Endodermal cell (in vitro differentiated cells): ENCODE data around the gene NADK. TPM values are rescaled to one million over a fixed set of nuclear protein-coding genes. Genes with fewer than 3 reads are reported as not detected.

Source experiments
- DNase-seq: peaks from one replicate; pipeline ENCODE4 v3.0.0-alpha.2; 2017
- H3K27ac ChIP-seq: 2 replicates; pipeline ENCODE4 v1.5.1; 2013; ENCODE audit warnings: mild to moderate bottlenecking, low read depth, low read length, moderate library complexity
- H3K27me3 ChIP-seq: 2 replicates; pipeline ENCODE4 v1.6.1; 2013; ENCODE audit warnings: mild to moderate bottlenecking, low read length, moderate library complexity; ENCODE audit not compliant: insufficient read depth, control insufficient read depth, poor library complexity, severe bottlenecking
- H3K36me3 ChIP-seq: 2 replicates; pipeline ENCODE4 v1.7.0; 2013; ENCODE audit warnings: mild to moderate bottlenecking, low read length, moderate library complexity; ENCODE audit not compliant: control insufficient read depth, insufficient read depth
- H3K4me1 ChIP-seq: one replicate; pipeline ENCODE4 v1.7.0; 2013; ENCODE audit warnings: low read length; ENCODE audit not compliant: control insufficient read depth, insufficient read depth
- H3K4me3 ChIP-seq: 2 replicates; pipeline ENCODE4 v1.5.1; 2013; ENCODE audit warnings: mild to moderate bottlenecking, low read length, moderate library complexity
- H3K9ac ChIP-seq: 2 replicates; pipeline ENCODE4 v1.6.1; 2013; ENCODE audit warnings: mild to moderate bottlenecking, low read length, moderate library complexity; ENCODE audit not compliant: poor library complexity, severe bottlenecking; ENCODE audit errors: extremely low read depth
- H3K9me3 ChIP-seq: 2 replicates; pipeline ENCODE4 v1.6.1; 2013; ENCODE audit warnings: mild to moderate bottlenecking, low read length, moderate library complexity; ENCODE audit not compliant: control insufficient read depth
- H3K27ac Mint-ChIP-seq: 2 replicates; pipeline ENCODE4 v1.8.0; 2020; ENCODE audit warnings: mixed read lengths
- H3K27me3 Mint-ChIP-seq: 2 replicates; pipeline ENCODE4 v1.8.0; 2021; ENCODE audit warnings: mild to moderate bottlenecking, mixed read lengths; ENCODE audit not compliant: insufficient read depth
- H3K36me3 Mint-ChIP-seq: 2 replicates; pipeline ENCODE4 v1.8.0; 2020; ENCODE audit warnings: low read depth, mixed read lengths
- H3K4me1 Mint-ChIP-seq: 2 replicates; pipeline ENCODE4 v1.8.0; 2020; ENCODE audit warnings: mixed read lengths
- H3K4me3 Mint-ChIP-seq: 2 replicates; pipeline ENCODE4 v1.8.0; 2020; ENCODE audit warnings: mild to moderate bottlenecking, moderate library complexity, mixed read lengths
- H3K9me3 Mint-ChIP-seq: 2 replicates; pipeline ENCODE4 v1.8.0; 2020; ENCODE audit warnings: mild to moderate bottlenecking, mixed read lengths
- WGBS, 2 experiments: methylation state at CpG; one replicate each; pipeline versions ENCODE4 v1.1.5 to v1.1.7; 2013; ENCODE audit warnings: missing lambda C conversion rate in 2 of 2, mixed read lengths in 1 of 2; ENCODE audit not compliant: insufficient coverage in 1 of 2, insufficient read length in 1 of 2; 5-methylcytosine and 5-hydroxymethylcytosine counted together
- total RNA-seq, 2 donors: library from RNA; stranded (reverse); fragmentation: NEBNext Ultra II Directional in 1 of 2; extraction: Animal tissue kit (Norgen Biotek cat#: 25700) in 1 of 2; gene quantifications; 2 replicates in 1 of 2; 3 replicates in 1 of 2; pipeline ENCODE4 v1.2.1, GENCODE V29; 2021
- TF ChIP-seq, protein P1 (sequence below): fragments of 200-600 bp; sonication (generic); conservative IDR thresholded peaks from 2 replicates; pipeline ENCODE4 v1.5.0; 2021; ENCODE audit warnings: antibody characterized with exemption, mild to moderate bottlenecking

The NADK gene
- total RNA-seq, 2 donors from 2014 or later = 75.2 to 81.6 TPM

DNA sequence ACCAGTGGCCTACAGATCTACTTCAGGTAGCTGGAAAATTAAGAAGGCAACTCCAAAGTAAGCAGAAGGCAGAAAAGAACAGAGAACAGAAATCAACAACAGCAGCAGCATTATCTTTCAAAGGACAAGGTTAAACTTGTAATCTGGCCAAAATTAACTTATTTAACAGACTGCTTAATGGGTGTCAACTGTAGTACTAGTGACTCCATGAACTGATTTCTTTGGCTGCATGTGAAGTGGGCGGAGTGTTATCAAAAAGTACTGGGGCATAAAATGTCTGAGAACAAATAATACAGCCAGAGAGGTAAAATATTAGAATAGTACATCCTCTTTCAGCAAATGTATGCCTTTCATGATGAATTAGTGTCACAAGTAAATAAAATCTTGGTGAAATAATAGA, 24.6 kb upstream of the NADK start:
- Histone ChIP-seq H3K9ac (no peak overlapping the region), H3K36me3 (peaks cover 80% of the 10 kb centered on the region), H3K9me3 (no peaks in the 10 kb centered on the region), H3K4me1 (no peaks in the 10 kb centered on the region), H3K27ac (no peak overlapping the region), H3K4me3 (no peak overlapping the region), H3K27me3 (no peaks in the 10 kb centered on the region)
- no peak overlapping the region for H3K4me3 Mint-ChIP-seq
- TF ChIP-seq, protein P1, sequence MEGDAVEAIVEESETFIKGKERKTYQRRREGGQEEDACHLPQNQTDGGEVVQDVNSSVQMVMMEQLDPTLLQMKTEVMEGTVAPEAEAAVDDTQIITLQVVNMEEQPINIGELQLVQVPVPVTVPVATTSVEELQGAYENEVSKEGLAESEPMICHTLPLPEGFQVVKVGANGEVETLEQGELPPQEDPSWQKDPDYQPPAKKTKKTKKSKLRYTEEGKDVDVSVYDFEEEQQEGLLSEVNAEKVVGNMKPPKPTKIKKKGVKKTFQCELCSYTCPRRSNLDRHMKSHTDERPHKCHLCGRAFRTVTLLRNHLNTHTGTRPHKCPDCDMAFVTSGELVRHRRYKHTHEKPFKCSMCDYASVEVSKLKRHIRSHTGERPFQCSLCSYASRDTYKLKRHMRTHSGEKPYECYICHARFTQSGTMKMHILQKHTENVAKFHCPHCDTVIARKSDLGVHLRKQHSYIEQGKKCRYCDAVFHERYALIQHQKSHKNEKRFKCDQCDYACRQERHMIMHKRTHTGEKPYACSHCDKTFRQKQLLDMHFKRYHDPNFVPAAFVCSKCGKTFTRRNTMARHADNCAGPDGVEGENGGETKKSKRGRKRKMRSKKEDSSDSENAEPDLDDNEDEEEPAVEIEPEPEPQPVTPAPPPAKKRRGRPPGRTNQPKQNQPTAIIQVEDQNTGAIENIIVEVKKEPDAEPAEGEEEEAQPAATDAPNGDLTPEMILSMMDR = no peak
- H3K9me3 Mint-ChIP-seq = no peaks in the 10 kb centered on the region
- H3K4me1 Mint-ChIP-seq = no peaks in the 10 kb centered on the region
- H3K27me3 Mint-ChIP-seq = no peaks in the 10 kb centered on the region
- WGBS, 2 experiments = 97% methylated on average over 1 of the region's 1 CpG; no CpG with 5 or more reads in 1 of the 2 experiments
- no peak for DNase-seq
- H3K36me3 Mint-ChIP-seq = peaks cover 67% of the 10 kb centered on the region
- H3K27ac Mint-ChIP-seq = peak overlapping the region; percentile 33

DNA sequence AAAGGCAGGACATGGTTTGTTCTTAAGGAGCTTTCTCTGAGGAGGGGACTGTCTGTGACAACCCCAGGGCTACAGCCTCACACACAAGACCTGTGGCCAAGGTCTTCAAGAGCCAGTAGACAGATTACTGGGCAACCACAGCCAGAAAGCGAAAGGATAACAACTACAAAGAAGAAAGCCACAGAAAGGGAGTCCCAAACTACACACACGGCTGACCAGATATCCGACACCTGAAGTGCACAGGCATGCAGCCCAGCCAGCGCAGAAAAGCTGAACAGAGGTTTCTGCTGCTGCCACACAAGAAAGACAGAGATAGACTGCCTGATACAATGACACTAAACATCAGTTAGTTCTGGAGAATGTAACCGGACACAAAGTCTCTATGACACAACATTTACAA, 21.4 kb upstream of the NADK start:
- Histone ChIP-seq H3K27me3 (no peaks in the 10 kb centered on the region), H3K9me3 (no peaks in the 10 kb centered on the region), H3K36me3 (peaks cover 94% of the 10 kb centered on the region), H3K9ac (no peak overlapping the region), H3K4me3 (no peak overlapping the region), H3K27ac (no peak overlapping the region), H3K4me1 (no peaks in the 10 kb centered on the region)
- Mint-ChIP-seq H3K27ac (peak overlapping the region; percentile 60), H3K36me3 (peaks cover 68% of the 10 kb centered on the region), H3K4me3 (no peak overlapping the region), H3K9me3 (no peaks in the 10 kb centered on the region), H3K4me1 (no peaks in the 10 kb centered on the region), H3K27me3 (no peaks in the 10 kb centered on the region)
- TF ChIP-seq, protein P1 = no peak
- 94 to 96% methylated on average over 5 of the region's 5 CpGs for WGBS, 2 experiments
- DNase-seq = no peak

DNA sequence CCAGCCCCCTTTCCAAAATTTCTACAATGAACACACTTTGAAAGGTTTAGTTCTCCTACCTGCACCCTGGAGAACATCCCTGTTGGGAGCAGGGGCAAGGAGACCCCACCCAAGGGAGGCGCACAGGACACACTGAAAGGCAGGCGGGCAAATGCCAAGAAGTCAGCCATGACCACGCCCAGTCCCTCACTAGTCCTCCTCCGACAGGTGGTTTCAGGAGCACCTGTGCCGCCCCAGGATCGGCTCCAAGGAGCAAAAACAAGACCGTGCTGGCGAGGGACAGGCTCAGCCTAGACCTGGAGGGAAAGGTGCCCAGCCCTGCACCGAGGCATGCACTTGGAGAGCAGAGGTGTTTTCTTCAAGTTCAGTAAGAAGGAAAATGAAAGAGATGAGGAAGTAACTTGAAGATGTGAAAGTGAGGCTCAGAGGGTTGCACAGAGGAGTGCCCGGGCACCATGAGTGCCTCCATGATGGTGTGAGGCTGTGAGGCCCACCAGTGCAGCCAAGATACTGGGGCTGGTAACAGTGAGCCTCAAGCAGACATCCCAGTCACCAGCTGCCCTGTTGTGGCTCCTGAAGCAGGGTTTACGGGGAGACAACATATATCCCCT, 19.6 kb upstream of the NADK start:
- Histone ChIP-seq H3K9ac (no peak overlapping the region), H3K4me1 (no peaks in the 10 kb centered on the region), H3K27ac (no peak overlapping the region), H3K36me3 (peaks cover 97% of the 10 kb centered on the region), H3K27me3 (no peaks in the 10 kb centered on the region), H3K4me3 (no peak overlapping the region), H3K9me3 (no peaks in the 10 kb centered on the region)
- H3K4me3 Mint-ChIP-seq = no peak overlapping the region
- H3K27ac Mint-ChIP-seq = no peak overlapping the region
- WGBS, 2 experiments = 93 to 95% methylated on average over 10 to 11 of the region's 11 CpGs
- TF ChIP-seq, protein P1 = no peak
- no peak for DNase-seq
- no peaks in the 10 kb centered on the region for H3K4me1 Mint-ChIP-seq
- H3K36me3 Mint-ChIP-seq = peaks cover 73% of the 10 kb centered on the region
- no peaks in the 10 kb centered on the region for H3K27me3 Mint-ChIP-seq
- no peaks in the 10 kb centered on the region for H3K9me3 Mint-ChIP-seq
